NCI-H82 treated with DMSO at 0.1 percent for 48 hours (cell line): ENCODE results near the gene ZSWIM5.
"Not testable (repeated sequence)": the region's sequence is repeated elsewhere in the genome, so short reads cannot be mapped to it uniquely, and the experiment has no call there.

Experiments used
- DNase-seq: peaks from one replicate; lab custom pipeline; 2025; ENCODE audit not compliant: unreplicated experiment; lab: John Stamatoyannopoulos, UW

ZSWIM5 gene

GRCh38 chr1:45097944-45098343 lies 108.5 kb downstream of the ZSWIM5 start:
- DNase-seq, result no peak

- DNase-seq, result no peak
Observed at GRCh38 chr1:45097079-45097478, 109.3 kb downstream of the ZSWIM5 start.

GRCh38 chr1:45095450-45095849 lies 111.0 kb downstream of the ZSWIM5 start:
- DNase-seq, result no peak

- DNase-seq, result not testable (repeated sequence)
Observed at GRCh38 chr1:45094371-45094770, 112.0 kb downstream of the ZSWIM5 start.

- no peak for DNase-seq
Observed at GRCh38 chr1:45093334-45093733, 113.1 kb downstream of the ZSWIM5 start.

- no peak for DNase-seq
Observed at GRCh38 chr1:45089711-45090110, 116.7 kb downstream of the ZSWIM5 start.

- DNase-seq, result no peak
Observed at GRCh38 chr1:45084562-45084961, 121.8 kb downstream of the ZSWIM5 start.

- DNase-seq, result no peak
Observed at GRCh38 chr1:45079533-45079932, 126.9 kb downstream of the ZSWIM5 start.

GRCh38 chr1:45076959-45077358 lies 129.4 kb downstream of the ZSWIM5 start:
- DNase-seq, result not testable (repeated sequence)

GRCh38 chr1:45071567-45071966 lies 134.8 kb downstream of the ZSWIM5 start:
- DNase-seq, result no peak

- no peak for DNase-seq
Observed at GRCh38 chr1:45067806-45068205, 138.6 kb downstream of the ZSWIM5 start.

- DNase-seq, result no peak
Observed at GRCh38 chr1:45065083-45065482, 141.3 kb downstream of the ZSWIM5 start.

- not testable (repeated sequence) for DNase-seq
Observed at GRCh38 chr1:45062463-45062862, 143.9 kb downstream of the ZSWIM5 start.

- DNase-seq, result no peak
Observed at GRCh38 chr1:45059829-45060228, 146.6 kb downstream of the ZSWIM5 start.

- no peak for DNase-seq
Observed at GRCh38 chr1:45057542-45057941, 148.9 kb downstream of the ZSWIM5 start.

- DNase-seq, result no peak
Observed at GRCh38 chr1:45051005-45051772, 155.2 kb downstream of the ZSWIM5 start.

- no peak for DNase-seq
Observed at GRCh38 chr1:45047032-45047431, 159.4 kb downstream of the ZSWIM5 start.

- no peak for DNase-seq
Observed at GRCh38 chr1:45044916-45045315, 161.5 kb downstream of the ZSWIM5 start.

- DNase-seq, result no peak
Observed at GRCh38 chr1:45043094-45043493, 163.3 kb downstream of the ZSWIM5 start.

GRCh38 chr1:45040297-45040696 lies 166.1 kb downstream of the ZSWIM5 start:
- no peak for DNase-seq

GRCh38 chr1:45038661-45039364 lies 167.6 kb downstream of the ZSWIM5 start:
- DNase-seq, result no peak

GRCh38 chr1:45038240-45038639 lies 168.2 kb downstream of the ZSWIM5 start:
- no peak for DNase-seq
